Right lobe of liver (tissue), 6 donors: ENCODE data around the gene CAPN14. TPM values are rescaled to one million over a fixed set of nuclear protein-coding genes. Genes with fewer than 3 reads are reported as not detected.

ENCODE experiments used
- ATAC-seq, 4 donors: fragments of 200-7000 bp; cut with Tn5 transposase; one replicate each; pipeline ENCODE4 v1.9.1; 2020; ENCODE audit warnings: mild to moderate bottlenecking in 4 of 4, moderate library complexity in 4 of 4
- DNase-seq, 3 donors: peaks; one replicate each; pipeline ENCODE4 v3.0.0-alpha.2; 2020
- H3K27ac ChIP-seq, 3 donors: fragments of 200-600 bp; one replicate each; pipeline ENCODE4 v1.8.0; 2022
- H3K27me3 ChIP-seq, 2 donors: fragments of 200-600 bp; one replicate each; pipeline ENCODE4 v1.8.0; 2022
- H3K36me3 ChIP-seq, 4 donors: fragments of 200-600 bp; sonication (generic) in 1 of 4; one replicate each; pipeline versions ENCODE4 v1.5.1 to v1.8.0; 2017 to 2022; ENCODE audit warnings: control low read depth in 1 of 4
- H3K4me1 ChIP-seq, 4 donors: fragments of 200-600 bp; sonication (generic) in 1 of 4; one replicate each; pipeline versions ENCODE4 v1.5.1 to v1.8.0; 2017 to 2022; ENCODE audit warnings: control low read depth in 1 of 4
- H3K4me3 ChIP-seq, 3 donors: fragments of 200-600 bp; one replicate each; pipeline ENCODE4 v1.8.0; 2022
- H3K9me3 ChIP-seq, 4 donors: fragments of 200-600 bp; sonication (generic) in 1 of 4; one replicate each; pipeline versions ENCODE4 v1.5.1 to v1.8.0; 2017 to 2022; ENCODE audit warnings: control low read depth in 1 of 4
- CTCF ChIP-seq, 4 donors: fragments of 200-600 bp in 3 of 4; fragments of 450-650 bp in 1 of 4; IDR thresholded peaks; one replicate each; pipeline versions ENCODE4 v1.5.1 to v1.8.0; 2016 to 2022; ENCODE audit warnings: antibody characterized with exemption in 4 of 4, mild to moderate bottlenecking in 2 of 4
- POLR2A ChIP-seq: fragments of 450-650 bp; IDR thresholded peaks from one replicate; pipeline ENCODE4 v1.6.1; 2017; ENCODE audit warnings: antibody characterized with exemption, mild to moderate bottlenecking
- WGBS: methylation state at CpG from one replicate; pipeline ENCODE4 v1.1.6; 2018; ENCODE audit warnings: low coverage, low lambda C conversion rate; ENCODE audit not compliant: insufficient coverage; ENCODE audit errors: missing lambda C conversion rate; 5-methylcytosine and 5-hydroxymethylcytosine counted together
- intact Hi-C, 2 donors: fragments of 100-400 bp; cut with DNase I; formaldehyde crosslinking; loops; one replicate each; pipeline versions ENCODE4 v1.11.2 to v1.14.1; 2022
- total RNA-seq, 6 experiments: library from RNA; depleted of rRNA in 2 of 6; stranded (reverse); fragments of >200 nt in 2 of 6; fragmentation: NEBNext Ultra II Directional in 3 of 6; extraction: Animal tissue kit (Norgen Biotek cat#: 25700) in 3 of 6; gene quantifications; one replicate each; pipeline versions ENCODE4 v1.1.0 to v1.2.4, GENCODE V29; 2016 to 2023
- donor health status: DM: no; HTN: yes; CAD: no.
- donor health status: DM: no; HTN: no; CAD: no.
- donor health status: DM: no; HTN: no; CAD: no.
- donor health status: DM: no; HTN: yes; CAD: no.
- donor health status: DM: no; HTN: yes; CAD: no.

CAPN14 gene
- total RNA-seq, 6 experiments from 2014 or later, result 0.12 TPM; not detected in 5

GRCh38 chr2:31237348-31238017 lies 20.2 kb upstream of the CAPN14 start:
- peak overlapping the region in 1 of 3 donors; percentile 64 for H3K4me3 ChIP-seq
- 80% methylated on average over 9 of the region's 9 CpGs for WGBS
- no peaks in the 10 kb centered on the region for H3K36me3 ChIP-seq
- TF ChIP-seq CTCF (IDR thresholded peaks at IDR 0.05), result no peak
- H3K4me1 ChIP-seq, result peaks cover 0 to 7% (median 0%) of the 10 kb centered on the region in 4 donors
- no peaks in the 10 kb centered on the region for H3K9me3 ChIP-seq
- H3K27ac ChIP-seq, result no peak overlapping the region
- DNase-seq, result peak in 1 of 3 donors; percentile 31
- intact Hi-C loops, result no loop called here
- no peak for ATAC-seq
- H3K27me3 ChIP-seq, result no peaks in the 10 kb centered on the region

GRCh38 chr2:31236433-31237205 lies 19.3 kb upstream of the CAPN14 start:
- TF ChIP-seq CTCF (IDR thresholded peaks at IDR 0.05) (no peak), POLR2A (no peak)
- Histone ChIP-seq H3K27me3 (no peaks in the 10 kb centered on the region), H3K9me3 (no peaks in the 10 kb centered on the region), H3K4me1 (peaks cover 0 to 7% (median 0%) of the 10 kb centered on the region in 4 donors), H3K4me3 (peak overlapping the region in 2 of 3 donors; percentile 53 to 64), H3K27ac (peak overlapping the region in 1 of 3 donors; percentile 21), H3K36me3 (no peaks in the 10 kb centered on the region)
- intact Hi-C loops, result no loop called here
- ATAC-seq, result no peak
- WGBS, result 41% methylated on average over 7 of the region's 7 CpGs
- DNase-seq, result peak in 1 of 3 donors; percentile 23

GRCh38 chr2:31235504-31235902 lies 18.2 kb upstream of the CAPN14 start:
- intact Hi-C loops, result no loop called here
- Histone ChIP-seq H3K4me3 (peak overlapping the region in 2 of 3 donors; percentile 53 to 64), H3K27me3 (no peaks in the 10 kb centered on the region), H3K36me3 (no peaks in the 10 kb centered on the region), H3K9me3 (no peaks in the 10 kb centered on the region), H3K27ac (peak overlapping the region in 1 of 3 donors; percentile 18), H3K4me1 (peaks cover 0 to 7% (median 0%) of the 10 kb centered on the region in 4 donors)
- WGBS, result 51% methylated on average over 4 of the region's 4 CpGs
- TF ChIP-seq CTCF (IDR thresholded peaks at IDR 0.05) (no peak), POLR2A (no peak)
- DNase-seq (peak in 1 of 3 donors; percentile 7), ATAC-seq (no peak)

GRCh38 chr2:31234683-31235503 lies 17.6 kb upstream of the CAPN14 start:
- Histone ChIP-seq H3K27ac (peak overlapping the region in 2 of 3 donors; percentile 43 to 45), H3K9me3 (no peaks in the 10 kb centered on the region), H3K27me3 (no peaks in the 10 kb centered on the region), H3K4me3 (peak overlapping the region; percentile 48 to 64 (median 53)), H3K4me1 (peaks cover 0 to 7% (median 0%) of the 10 kb centered on the region in 4 donors), H3K36me3 (no peaks in the 10 kb centered on the region)
- intact Hi-C loops, result no loop called here
- TF ChIP-seq CTCF (IDR thresholded peaks at IDR 0.05) (no peak), POLR2A (no peak)
- WGBS, result 29% methylated on average over 5 of the region's 17 CpGs
- DNase-seq (peak in 1 of 3 donors; percentile 15), ATAC-seq (no peak)
